Measurements from ENCODE around the gene DNAJC5.

DNAJC5 gene

DNA sequence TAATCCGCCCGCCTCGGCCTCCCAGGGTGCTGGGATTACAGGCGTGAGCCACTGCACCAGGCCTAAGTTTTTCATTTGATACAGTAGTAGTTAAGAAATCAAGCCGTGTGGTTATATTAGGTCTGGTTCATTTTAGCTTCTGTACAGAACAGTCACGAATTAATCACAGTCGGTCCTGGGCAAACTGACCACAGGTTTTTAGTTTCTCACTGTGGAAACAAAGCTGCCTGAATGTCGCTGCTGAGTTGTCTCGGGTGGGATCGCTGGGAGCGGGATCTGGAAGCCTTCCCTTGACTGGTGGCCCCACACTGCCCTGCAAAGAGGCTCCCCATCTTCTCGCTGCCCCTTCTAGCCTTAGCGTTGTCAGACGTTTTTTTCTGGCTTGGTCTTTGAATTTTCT lies 42.7 kb downstream of the DNAJC5 start:
- no peak overlapping the region for H3K27ac ChIP-seq (ENCODE audit: low read depth, low read length)

GRCh38 chr20:63939061-63939935 lies 44.4 kb downstream of the DNAJC5 start:
- Histone ChIP-seq H3K79me2 (ENCODE audit: insufficient read depth, low read length) (no peaks in the 10 kb centered on the region), H3K27me3 (ENCODE audit: low read length) (no peaks in the 10 kb centered on the region), H3K4me2 (ENCODE audit: low read depth, low read length, poor library complexity, severe bottlenecking) (no peak overlapping the region), H3F3A (ENCODE audit: insufficient read depth) (no peaks in the 10 kb centered on the region; the same call in 1 of the 2 replicates), H3K4me3 (ENCODE audit: insufficient read depth, low read length, poor library complexity, severe bottlenecking) (no peak overlapping the region), H3K36me3 (ENCODE audit: low read length) (no peaks in the 10 kb centered on the region), H3K9ac (ENCODE audit: low read length) (no peak overlapping the region), H4K20me1 (ENCODE audit: low read depth, low read length) (no peaks in the 10 kb centered on the region), H3K9me2 (replicated peaks; ENCODE audit: insufficient read depth, low read length) (no peaks in the 10 kb centered on the region), H3K9me3 (ENCODE audit: insufficient read depth, low read length) (no peaks in the 10 kb centered on the region), H3K27ac (ENCODE audit: low read depth, low read length) (no peak overlapping the region), H2AFZ (ENCODE audit: low read depth, low read length, severe bottlenecking) (no peak overlapping the region)
- TF ChIP-seq EZH2phosphoT487 (conservative IDR thresholded peaks at IDR 0.05; ENCODE audit: low read length) (no peak), CTCF (IDR thresholded peaks at IDR 0.05; ENCODE audit: insufficient read depth, low read length, poor library complexity, severe bottlenecking) (no peak)

More for the DNA sequence above, 42.7 kb downstream of the DNAJC5 start:
- no peaks in the 10 kb centered on the region for H3K9me3 ChIP-seq (ENCODE audit: insufficient read depth, low read length)
- no peaks in the 10 kb centered on the region for H3K27me3 ChIP-seq (ENCODE audit: low read length)
- TF ChIP-seq EZH2phosphoT487 (conservative IDR thresholded peaks at IDR 0.05; ENCODE audit: low read length) (no peak), CTCF (IDR thresholded peaks at IDR 0.05; ENCODE audit: insufficient read depth, low read length, poor library complexity, severe bottlenecking) (no peak)
- no peaks in the 10 kb centered on the region for H3K36me3 ChIP-seq (ENCODE audit: low read length)
- H4K20me1 ChIP-seq (ENCODE audit: low read depth, low read length), result no peaks in the 10 kb centered on the region
- H3K9me2 ChIP-seq (replicated peaks; ENCODE audit: insufficient read depth, low read length), result no peaks in the 10 kb centered on the region
- H3K4me2 ChIP-seq (ENCODE audit: low read depth, low read length, poor library complexity, severe bottlenecking), result no peak overlapping the region
- H3K4me3 ChIP-seq (ENCODE audit: insufficient read depth, low read length, poor library complexity, severe bottlenecking), result no peak overlapping the region
- H3K9ac ChIP-seq (ENCODE audit: low read length), result no peak overlapping the region
- H3F3A ChIP-seq (ENCODE audit: insufficient read depth), result no peaks in the 10 kb centered on the region; the same call in 1 of the 2 replicates
- H2AFZ ChIP-seq (ENCODE audit: low read depth, low read length, severe bottlenecking), result no peak overlapping the region
- no peaks in the 10 kb centered on the region for H3K79me2 ChIP-seq (ENCODE audit: insufficient read depth, low read length)

- Histone ChIP-seq H3K36me3 (ENCODE audit: low read length) (no peaks in the 10 kb centered on the region), H3K9me2 (replicated peaks; ENCODE audit: insufficient read depth, low read length) (no peaks in the 10 kb centered on the region), H3K9me3 (ENCODE audit: insufficient read depth, low read length) (no peaks in the 10 kb centered on the region), H3K4me3 (ENCODE audit: insufficient read depth, low read length, poor library complexity, severe bottlenecking) (no peak overlapping the region), H3K79me2 (ENCODE audit: insufficient read depth, low read length) (no peaks in the 10 kb centered on the region), H3K9ac (ENCODE audit: low read length) (no peak overlapping the region), H2AFZ (ENCODE audit: low read depth, low read length, severe bottlenecking) (no peak overlapping the region), H3F3A (ENCODE audit: insufficient read depth) (no peaks in the 10 kb centered on the region; the same call in 1 of the 2 replicates), H4K20me1 (ENCODE audit: low read depth, low read length) (no peaks in the 10 kb centered on the region), H3K27me3 (ENCODE audit: low read length) (no peaks in the 10 kb centered on the region), H3K4me2 (ENCODE audit: low read depth, low read length, poor library complexity, severe bottlenecking) (no peak overlapping the region), H3K27ac (ENCODE audit: low read depth, low read length) (no peak overlapping the region)
- TF ChIP-seq CTCF (IDR thresholded peaks at IDR 0.05; ENCODE audit: insufficient read depth, low read length, poor library complexity, severe bottlenecking) (no peak), EZH2phosphoT487 (conservative IDR thresholded peaks at IDR 0.05; ENCODE audit: low read length) (no peak)
Measured at GRCh38 chr20:63940071-63940471, 45.1 kb downstream of the DNAJC5 start.

Measured in SU-DHL-6 (cell line).